ENCODE results near the gene MLLT3.

GRCh38 chr9:20664501-20664900 is 42.2 kb upstream of the MLLT3 start:
- TF ChIP-seq CTCF (IDR thresholded peaks at IDR 0.05; ENCODE audit: control extremely low read depth in 1 of 3, insufficient read depth in 1 of 3, low read depth in 1 of 3, low read length in 3 of 3) (no peak), POLR2AphosphoS5 (IDR thresholded peaks at IDR 0.05; ENCODE audit: low read depth, low read length) (no peak)

Measured in H1 (cell line).